LNCaP clone FGC (cell line): ENCODE data around the gene COL25A1.
A peak's percentile ranks its signal among the peaks of the same experiment; 100 is the strongest.

Experiments used
- DNase-seq: peaks from one replicate; pipeline ENCODE4 v3.0.0-alpha.2; 2011; ENCODE audit warnings: low read depth
- H3K4me3 ChIP-seq: 2 replicates; pipeline ENCODE4 v1.5.1; 2011; ENCODE audit warnings: mild to moderate bottlenecking, low read depth, low read length, control low read depth
- TF ChIP-seq, protein P1 (sequence below): IDR thresholded peaks from 2 replicates; pipeline ENCODE4 v1.5.1; 2012; ENCODE audit warnings: mild to moderate bottlenecking; ENCODE audit not compliant: control insufficient read depth, insufficient read depth; ENCODE audit errors: extremely low read depth

The COL25A1 gene

DNA sequence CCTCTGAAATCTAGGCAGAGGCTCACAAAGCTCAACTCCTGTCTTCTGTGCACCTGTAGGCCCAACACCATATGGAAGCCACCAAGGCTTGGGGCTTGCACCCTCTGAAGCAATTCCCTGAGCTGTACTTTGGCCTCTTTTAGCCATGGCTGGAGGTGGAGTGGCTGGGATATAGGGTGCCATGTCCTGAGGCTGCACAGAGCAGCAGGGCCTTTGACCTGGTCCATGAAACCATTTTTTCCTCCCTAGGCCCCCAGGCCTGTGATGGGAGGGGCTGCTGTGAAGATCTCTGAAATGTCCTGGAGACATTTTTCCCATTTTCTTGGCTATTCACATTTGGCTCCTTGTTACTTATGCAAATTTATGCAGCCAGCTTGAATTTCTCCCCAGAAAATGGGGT is 20.9 kb upstream of the COL25A1 start:
- TF ChIP-seq, protein P1, sequence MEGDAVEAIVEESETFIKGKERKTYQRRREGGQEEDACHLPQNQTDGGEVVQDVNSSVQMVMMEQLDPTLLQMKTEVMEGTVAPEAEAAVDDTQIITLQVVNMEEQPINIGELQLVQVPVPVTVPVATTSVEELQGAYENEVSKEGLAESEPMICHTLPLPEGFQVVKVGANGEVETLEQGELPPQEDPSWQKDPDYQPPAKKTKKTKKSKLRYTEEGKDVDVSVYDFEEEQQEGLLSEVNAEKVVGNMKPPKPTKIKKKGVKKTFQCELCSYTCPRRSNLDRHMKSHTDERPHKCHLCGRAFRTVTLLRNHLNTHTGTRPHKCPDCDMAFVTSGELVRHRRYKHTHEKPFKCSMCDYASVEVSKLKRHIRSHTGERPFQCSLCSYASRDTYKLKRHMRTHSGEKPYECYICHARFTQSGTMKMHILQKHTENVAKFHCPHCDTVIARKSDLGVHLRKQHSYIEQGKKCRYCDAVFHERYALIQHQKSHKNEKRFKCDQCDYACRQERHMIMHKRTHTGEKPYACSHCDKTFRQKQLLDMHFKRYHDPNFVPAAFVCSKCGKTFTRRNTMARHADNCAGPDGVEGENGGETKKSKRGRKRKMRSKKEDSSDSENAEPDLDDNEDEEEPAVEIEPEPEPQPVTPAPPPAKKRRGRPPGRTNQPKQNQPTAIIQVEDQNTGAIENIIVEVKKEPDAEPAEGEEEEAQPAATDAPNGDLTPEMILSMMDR: no peak
- no peak overlapping the region for H3K4me3 ChIP-seq
- no peak for DNase-seq

DNA sequence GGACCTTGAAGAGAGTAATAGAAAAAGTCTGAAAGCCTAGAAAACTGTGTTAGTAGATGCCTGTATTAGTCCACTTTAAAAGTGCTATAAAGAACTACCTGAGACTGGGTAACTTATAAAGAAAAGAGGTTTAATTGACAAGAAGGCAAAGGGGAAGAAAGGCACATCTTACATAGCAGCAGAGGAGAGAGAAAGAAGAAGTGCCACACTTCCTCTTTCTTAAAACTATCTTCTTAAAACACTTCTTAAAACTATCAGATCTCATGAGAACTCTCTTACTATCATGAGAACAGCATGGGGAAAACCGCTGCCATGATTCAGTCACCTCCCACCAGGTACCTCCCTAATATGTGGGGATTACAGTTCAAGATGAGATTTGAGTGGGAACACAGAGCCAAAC is 18.8 kb upstream of the COL25A1 start:
- DNase-seq: no peak
- no peak overlapping the region for H3K4me3 ChIP-seq
- TF ChIP-seq, protein P1: no peak

GRCh38 chr4:109319684-109320083 is 17.2 kb upstream of the COL25A1 start:
- no peak overlapping the region for H3K4me3 ChIP-seq
- DNase-seq: no peak
- TF ChIP-seq, protein P1: no peak

GRCh38 chr4:109319156-109319555 is 16.7 kb upstream of the COL25A1 start:
- TF ChIP-seq, protein P1: no peak
- no peak overlapping the region for H3K4me3 ChIP-seq
- no peak for DNase-seq

DNA sequence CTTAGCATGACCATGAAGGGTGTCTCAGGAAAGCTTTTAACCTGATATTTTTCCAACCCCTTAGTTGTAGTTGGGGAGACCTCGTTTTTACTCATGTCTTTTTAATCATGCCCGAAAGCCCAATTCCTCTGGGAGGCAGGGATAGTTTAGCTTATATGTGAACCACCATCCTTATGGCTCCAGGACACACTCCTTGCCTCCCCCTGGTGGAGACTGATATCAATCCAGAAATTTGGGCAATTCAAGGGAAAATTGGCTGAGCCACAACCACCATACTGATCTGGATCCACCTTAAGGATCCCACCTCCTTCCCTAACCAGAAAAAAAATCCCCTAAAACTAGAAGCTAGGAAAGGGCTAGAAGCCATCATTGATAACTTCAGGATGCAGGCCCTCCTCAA is 13.4 kb upstream of the COL25A1 start:
- DNase-seq: no peak
- no peak overlapping the region for H3K4me3 ChIP-seq
- TF ChIP-seq, protein P1: 0 out of 2 replicates have a peak, but pooled peaks have one; percentile 11

GRCh38 chr4:109315341-109315740 is 12.9 kb upstream of the COL25A1 start:
- no peak for DNase-seq
- no peak overlapping the region for H3K4me3 ChIP-seq
- TF ChIP-seq, protein P1: no peak
